ENCODE data around the gene TP53BP2.

The TP53BP2 gene

GRCh38 chr1:223796210-223796609 is 49.5 kb downstream of the TP53BP2 start:
- no peak for DNase-seq (ENCODE audit: low read depth in 2 of 2)

DNA sequence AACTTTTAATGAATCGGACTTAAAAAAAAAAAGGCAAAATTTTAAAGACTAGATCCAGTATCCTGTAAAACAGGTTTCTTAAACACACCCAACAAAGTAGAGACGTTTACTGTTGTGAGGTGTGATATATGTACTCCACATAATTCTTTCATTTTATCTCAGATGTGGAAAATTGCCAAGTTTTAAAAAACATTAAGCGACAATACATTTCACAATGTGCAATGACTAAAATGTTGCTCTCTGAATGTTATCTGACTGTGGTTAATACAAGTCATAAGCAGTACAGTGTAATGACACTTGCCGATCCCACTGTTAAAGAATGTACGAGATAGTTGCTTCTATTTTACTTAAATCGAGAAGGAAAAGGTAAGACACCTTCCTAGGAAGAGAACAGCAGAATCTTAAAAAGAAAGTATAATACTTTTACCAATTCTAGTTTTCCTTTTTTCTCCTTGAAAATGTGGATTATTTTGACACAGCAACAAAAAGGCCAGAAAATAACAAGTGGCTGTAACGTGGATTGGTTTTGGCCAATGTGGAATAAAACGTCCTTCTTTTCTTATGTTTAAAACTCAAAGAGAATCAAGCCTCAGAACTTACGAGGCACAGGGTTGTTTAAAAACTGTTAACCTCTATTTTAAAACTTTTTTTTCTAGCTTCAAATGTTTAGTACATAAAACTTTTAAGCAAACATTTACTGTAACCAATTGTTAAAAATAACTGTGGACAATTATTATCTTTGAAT is 51.4 kb downstream of the TP53BP2 start:
- DNase-seq (ENCODE audit: low read depth in 2 of 2), result no peak

GRCh38 chr1:223793716-223794115 is 52.0 kb downstream of the TP53BP2 start:
- no peak for DNase-seq (ENCODE audit: low read depth in 2 of 2)

DNA sequence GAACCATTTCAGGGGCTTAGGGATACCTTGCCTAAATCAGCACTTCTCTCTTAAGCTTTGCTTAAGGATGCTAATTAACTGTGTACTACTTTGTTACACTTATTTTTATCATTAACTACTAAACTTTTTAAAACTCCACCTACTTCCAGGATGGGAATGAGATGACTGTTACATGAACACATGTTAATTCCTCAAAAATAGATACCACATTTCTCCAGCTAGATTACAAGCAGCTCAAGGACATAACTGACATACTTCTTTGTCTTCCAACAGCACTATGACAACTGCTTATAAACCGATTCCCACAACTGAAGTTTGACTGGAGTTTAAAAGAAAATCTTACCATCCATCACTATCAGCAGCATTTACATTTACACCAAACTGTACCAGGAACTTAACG is 53.7 kb downstream of the TP53BP2 start:
- no peak for DNase-seq (ENCODE audit: low read depth in 2 of 2)

- DNase-seq (ENCODE audit: low read depth in 2 of 2), result no peak
Observed at GRCh38 chr1:223788746-223789415, 56.9 kb downstream of the TP53BP2 start.

GRCh38 chr1:223785808-223786207 is 59.9 kb downstream of the TP53BP2 start:
- no peak for DNase-seq (ENCODE audit: low read depth in 2 of 2)

- no peak for DNase-seq (ENCODE audit: low read depth in 2 of 2)
Observed at GRCh38 chr1:223784541-223784940, 61.2 kb downstream of the TP53BP2 start.

- no peak for DNase-seq (ENCODE audit: low read depth in 2 of 2)
Observed at GRCh38 chr1:223783676-223784075, 62.1 kb downstream of the TP53BP2 start.

DNA sequence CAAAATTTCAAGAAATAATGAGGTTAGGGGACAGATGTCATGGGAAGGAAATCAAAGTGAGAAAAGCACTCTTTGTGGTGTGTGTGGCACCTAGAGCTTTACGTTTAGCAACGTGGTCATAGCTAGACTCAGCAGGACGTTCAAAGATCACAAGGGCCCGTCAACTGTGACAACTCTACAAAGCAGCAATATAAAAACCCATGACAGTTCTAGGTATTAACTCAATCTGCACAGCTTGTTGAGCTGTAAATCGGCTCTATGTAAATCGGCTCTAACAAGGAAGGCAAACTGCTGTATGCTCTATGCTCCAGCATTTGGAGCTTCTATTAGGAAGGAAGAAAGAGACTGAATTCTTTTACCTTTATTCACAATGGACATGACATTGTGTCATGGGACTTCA is 64.8 kb downstream of the TP53BP2 start:
- no peak for DNase-seq (ENCODE audit: low read depth in 2 of 2)

GRCh38 chr1:223780318-223780717 is 65.4 kb downstream of the TP53BP2 start:
- no peak for DNase-seq (ENCODE audit: low read depth in 2 of 2)

DNA sequence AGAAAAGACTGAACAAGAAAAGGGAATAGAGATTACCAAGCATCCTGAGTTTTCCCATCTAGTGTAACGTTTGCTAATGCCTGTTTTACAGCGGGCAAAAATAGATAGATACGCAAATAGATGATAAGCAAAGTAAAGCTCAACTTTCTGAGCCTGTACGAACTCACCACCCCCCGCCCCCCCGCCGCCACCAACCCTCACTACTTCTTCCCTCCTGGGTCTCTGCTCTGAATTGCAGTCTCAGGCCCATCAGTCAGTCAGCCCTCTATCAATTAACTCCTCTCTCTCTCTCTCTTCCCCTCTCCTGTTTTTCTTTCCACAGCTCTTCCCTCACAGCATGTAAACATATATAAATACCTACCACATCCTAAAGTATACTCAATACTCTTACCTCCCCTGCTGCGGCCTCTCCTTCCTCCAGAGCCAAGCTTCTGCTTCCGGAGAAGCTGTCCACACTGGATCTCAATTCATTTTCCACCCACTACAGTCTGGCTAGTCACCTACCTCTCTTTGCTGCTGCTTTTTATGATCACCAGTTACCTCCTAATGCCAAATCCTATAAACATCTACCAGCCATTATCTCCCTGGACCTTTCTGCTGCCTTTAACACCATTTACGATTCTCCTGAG is 68.8 kb downstream of the TP53BP2 start:
- DNase-seq (ENCODE audit: low read depth in 2 of 2), result no peak

DNA sequence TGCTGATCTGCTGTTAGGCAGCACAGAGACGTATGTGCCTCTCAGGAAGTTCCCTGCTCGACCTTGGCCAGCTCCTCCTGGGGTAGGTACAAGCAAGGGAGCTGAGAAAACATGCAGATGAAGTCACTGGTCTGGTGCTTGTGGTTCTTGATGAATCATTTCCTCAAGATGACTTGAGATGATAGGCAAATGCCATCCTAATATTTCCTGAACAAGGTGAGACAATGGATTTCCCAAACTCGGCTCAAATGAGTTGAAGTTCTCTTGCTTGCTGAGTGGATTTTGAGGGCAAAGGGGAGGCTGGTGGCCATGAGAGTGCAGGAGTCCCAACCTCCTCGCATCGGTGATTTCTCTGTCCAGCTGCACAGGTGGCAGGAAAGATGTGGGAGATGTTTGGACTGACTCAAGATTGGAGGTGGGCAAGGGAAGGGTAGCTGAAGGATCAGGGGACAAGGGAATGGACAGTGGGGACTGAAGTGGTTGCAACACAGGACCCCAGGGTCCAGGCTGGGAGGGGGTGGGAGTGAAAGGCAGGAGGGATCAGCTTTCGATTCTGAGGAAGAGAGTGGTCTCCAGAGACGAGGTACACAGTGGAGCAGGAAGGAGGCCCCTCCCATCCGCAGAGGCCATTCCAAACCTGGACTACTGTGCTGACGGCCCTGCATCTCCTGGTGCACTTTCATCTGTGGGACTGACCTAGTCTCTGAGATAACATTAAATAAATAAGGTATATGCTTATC is 69.5 kb downstream of the TP53BP2 start:
- DNase-seq (ENCODE audit: low read depth in 2 of 2), result peak in 1 of 2 experiments; percentile 30

DNA sequence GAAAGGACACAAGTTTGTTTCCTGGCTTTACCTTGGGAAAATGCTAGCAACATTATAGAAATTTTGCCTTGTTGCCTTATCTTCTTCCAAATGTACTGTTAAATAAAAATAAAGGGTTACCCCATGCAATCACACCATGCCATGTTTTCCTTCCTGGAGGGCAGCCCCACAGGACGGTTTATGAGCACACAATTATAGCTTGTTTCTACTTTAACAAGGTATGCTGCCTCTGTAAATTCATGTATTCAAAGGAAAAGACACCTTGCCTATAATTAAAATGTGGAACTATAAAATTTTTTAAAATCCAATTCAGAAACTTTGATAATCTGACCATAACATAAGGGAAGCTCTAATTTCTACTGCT is 70.1 kb downstream of the TP53BP2 start:
- no peak for DNase-seq (ENCODE audit: low read depth in 2 of 2)

GRCh38 chr1:223775054-223775453 is 70.7 kb downstream of the TP53BP2 start:
- no peak for DNase-seq (ENCODE audit: low read depth in 2 of 2)

DNA sequence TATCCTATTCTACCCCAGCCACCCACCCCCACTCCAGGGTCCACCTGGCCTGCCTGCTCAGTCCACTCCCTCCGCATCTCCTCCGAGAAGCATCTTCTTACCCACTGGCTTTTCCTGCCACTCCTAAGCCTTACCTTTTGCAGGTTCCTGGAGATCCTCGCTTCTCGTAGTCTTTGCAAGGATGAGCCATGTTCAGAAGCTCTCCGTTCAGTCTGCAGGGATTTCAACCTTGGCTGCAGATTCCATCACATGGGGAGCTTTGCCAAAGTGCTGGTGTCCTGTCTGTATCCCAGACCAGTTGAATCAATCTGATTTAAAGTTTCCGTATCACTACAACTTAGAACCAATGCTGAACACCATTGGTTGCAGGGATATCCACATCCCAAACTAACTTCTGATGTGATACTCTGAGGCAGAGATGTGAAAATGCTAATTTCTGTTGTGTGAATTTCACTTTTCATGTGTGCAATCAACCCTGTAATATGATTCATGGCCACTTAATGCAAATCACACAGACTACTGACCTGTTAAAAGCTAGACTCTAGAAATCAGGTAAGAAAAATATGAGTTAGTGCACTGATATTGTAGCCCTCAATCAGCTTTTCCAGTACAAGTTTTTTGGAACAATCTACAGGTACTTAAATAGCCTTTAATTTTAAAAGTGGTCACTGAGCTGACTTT is 71.5 kb downstream of the TP53BP2 start:
- no peak for DNase-seq (ENCODE audit: low read depth in 2 of 2)

- DNase-seq (ENCODE audit: low read depth in 2 of 2), result no peak
Observed at GRCh38 chr1:223772771-223773160, 73.0 kb downstream of the TP53BP2 start.

GRCh38 chr1:223771814-223772770 is 73.7 kb downstream of the TP53BP2 start:
- no peak for DNase-seq (ENCODE audit: low read depth in 2 of 2)

- DNase-seq (ENCODE audit: low read depth in 2 of 2), result no peak
Observed at GRCh38 chr1:223771469-223771813, 74.3 kb downstream of the TP53BP2 start.

GRCh38 chr1:223770621-223771315 is 75.0 kb downstream of the TP53BP2 start:
- no peak for DNase-seq (ENCODE audit: low read depth in 2 of 2)

- DNase-seq (ENCODE audit: low read depth in 2 of 2), result no peak
Observed at GRCh38 chr1:223765719-223766340, 79.9 kb downstream of the TP53BP2 start.
